Activated T-helper 2 cell treated with anti-CD3 and anti-CD28 coated beads, Interferon-gamma antibody, Interleukin-2, Interleukin-4, amounts not matched to agents 10 μg/mL and 5 μg/mL and 100 μg/mL, durations not matched to agents 14 hours and 24 hours and 36 hours (primary cell): ENCODE data around the gene GLRB. TPM values are rescaled to one million over a fixed set of nuclear protein-coding genes. Genes with fewer than 3 reads are reported as not detected.

Experiments
- total RNA-seq: library from RNA; stranded (reverse); gene quantifications from 2 replicates; pipeline ENCODE4 v1.2.3, GENCODE V29; 2022

Gene GLRB
- total RNA-seq, 1 donor from 2014 or later, result not detected

Other genes with a start within 250 kb of the GLRB start
- not detected in 2 replicates for gene PDGFC, start 104.4 kb upstream of the GLRB start, total RNA-seq
- not detected in 2 replicates for gene GRIA2, start 144.6 kb downstream of the GLRB start, total RNA-seq